HCT116 (cell line): ENCODE measurements around the gene WDR90.

Source experiments
- POLR2AphosphoS5 ChIP-seq: IDR thresholded peaks from 2 replicates; pipeline ENCODE4 v1.6.1; 2011; ENCODE audit warnings: mild to moderate bottlenecking, low read depth, low read length, moderate library complexity
- TCF7L2 ChIP-seq: IDR thresholded peaks from 2 replicates; pipeline ENCODE4 v1.7.0; 2011; ENCODE audit warnings: borderline replicate concordance, inconsistent platforms; ENCODE audit not compliant: insufficient read depth, insufficient read length; ENCODE audit errors: extremely low read depth
- ZNF274 ChIP-seq: fragments of 200-500 bp; sonication (Bioruptor generic); IDR thresholded peaks from 2 replicates; pipeline ENCODE4 v1.6.1; 2014; ENCODE audit warnings: mild to moderate bottlenecking, low read depth, low read length, inconsistent platforms
- TF ChIP-seq, protein P1 (sequence below): IDR thresholded peaks from 2 replicates; pipeline ENCODE4 v1.6.1; 2012
- TF ChIP-seq, protein P2 (sequence below), 3 experiments: fragments of 200-600 bp in 1 of 3; sonication (generic) in 1 of 3; IDR thresholded peaks in 2 of 3; conservative IDR thresholded peaks in 1 of 3; 2 replicates each; pipeline ENCODE4 v1.5.1; 2012 to 2017; ENCODE audit warnings: low read depth in 2 of 3, low read length in 2 of 3, antibody characterized with exemption in 1 of 3, borderline replicate concordance in 1 of 3, control low read depth in 1 of 3, mild to moderate bottlenecking in 1 of 3, mixed read lengths in 1 of 3, mixed run types in 1 of 3, moderate library complexity in 1 of 3; ENCODE audit not compliant: insufficient read depth in 1 of 3
- TF ChIP-seq, protein P3 (sequence below): IDR thresholded peaks from 2 replicates; pipeline ENCODE4 v1.6.1; 2011; ENCODE audit warnings: mild to moderate bottlenecking, low read length, moderate library complexity; ENCODE audit not compliant: insufficient replicate concordance; ENCODE audit errors: extremely low read depth

DNA sequence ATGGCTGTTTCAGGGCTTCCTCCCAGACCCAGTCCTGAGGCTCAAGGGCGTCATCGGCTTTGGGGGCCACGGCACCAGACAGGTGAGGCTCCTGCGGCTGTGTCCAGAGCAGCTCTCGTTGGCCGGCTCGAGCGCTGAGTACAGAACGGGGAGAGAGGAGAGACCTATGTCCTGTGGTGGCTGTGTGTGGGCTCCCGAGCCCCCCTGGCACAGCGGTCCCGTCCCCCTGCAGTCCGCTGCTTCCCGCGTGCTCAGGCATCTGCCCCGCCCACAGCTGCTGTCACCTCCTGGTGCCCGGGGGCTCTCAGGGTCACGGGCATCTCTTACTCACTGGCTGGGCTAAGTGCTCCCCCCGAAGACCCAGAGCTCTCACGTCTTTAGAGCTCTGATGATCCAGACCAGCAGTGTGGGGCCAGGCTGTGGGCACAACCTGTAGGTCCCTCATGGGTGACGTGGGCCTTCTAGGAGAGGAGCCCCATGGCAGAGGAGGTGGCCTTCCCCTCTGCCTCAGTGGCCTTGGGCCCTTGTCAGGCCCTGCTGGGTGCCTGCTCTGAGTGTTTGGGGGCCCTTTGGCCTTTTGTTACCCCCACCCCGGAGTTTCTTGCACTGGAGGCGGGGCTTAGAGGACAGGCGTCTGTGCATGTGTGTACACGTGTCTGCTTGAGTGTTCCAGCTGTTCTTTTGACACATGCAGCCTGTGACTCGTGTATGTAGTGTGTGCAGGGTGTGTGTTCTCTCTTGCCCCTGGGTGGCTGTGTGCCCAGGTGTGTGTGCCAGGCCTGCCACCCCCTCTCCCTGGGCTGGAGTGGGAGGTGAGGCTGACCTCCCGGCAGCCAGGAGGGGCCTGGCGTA lies 3.5 kb downstream of the WDR90 start:
- no peak for TF ChIP-seq TCF7L2
- TF ChIP-seq, protein P1, sequence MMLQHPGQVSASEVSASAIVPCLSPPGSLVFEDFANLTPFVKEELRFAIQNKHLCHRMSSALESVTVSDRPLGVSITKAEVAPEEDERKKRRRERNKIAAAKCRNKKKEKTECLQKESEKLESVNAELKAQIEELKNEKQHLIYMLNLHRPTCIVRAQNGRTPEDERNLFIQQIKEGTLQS = no peak
- TF ChIP-seq, protein P2, sequence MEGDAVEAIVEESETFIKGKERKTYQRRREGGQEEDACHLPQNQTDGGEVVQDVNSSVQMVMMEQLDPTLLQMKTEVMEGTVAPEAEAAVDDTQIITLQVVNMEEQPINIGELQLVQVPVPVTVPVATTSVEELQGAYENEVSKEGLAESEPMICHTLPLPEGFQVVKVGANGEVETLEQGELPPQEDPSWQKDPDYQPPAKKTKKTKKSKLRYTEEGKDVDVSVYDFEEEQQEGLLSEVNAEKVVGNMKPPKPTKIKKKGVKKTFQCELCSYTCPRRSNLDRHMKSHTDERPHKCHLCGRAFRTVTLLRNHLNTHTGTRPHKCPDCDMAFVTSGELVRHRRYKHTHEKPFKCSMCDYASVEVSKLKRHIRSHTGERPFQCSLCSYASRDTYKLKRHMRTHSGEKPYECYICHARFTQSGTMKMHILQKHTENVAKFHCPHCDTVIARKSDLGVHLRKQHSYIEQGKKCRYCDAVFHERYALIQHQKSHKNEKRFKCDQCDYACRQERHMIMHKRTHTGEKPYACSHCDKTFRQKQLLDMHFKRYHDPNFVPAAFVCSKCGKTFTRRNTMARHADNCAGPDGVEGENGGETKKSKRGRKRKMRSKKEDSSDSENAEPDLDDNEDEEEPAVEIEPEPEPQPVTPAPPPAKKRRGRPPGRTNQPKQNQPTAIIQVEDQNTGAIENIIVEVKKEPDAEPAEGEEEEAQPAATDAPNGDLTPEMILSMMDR (IDR thresholded peaks at IDR 0.05 in 2 of 3, conservative IDR thresholded peaks at IDR 0.05 in 1 of 3; ENCODE audit: borderline replicate concordance in 1 of 3, insufficient read depth in 1 of 3, low read depth in 2 of 3, low read length in 2 of 3) = no peak
- TF ChIP-seq POLR2AphosphoS5 = no peak
- TF ChIP-seq ZNF274 = no peak
- TF ChIP-seq, protein P3, sequence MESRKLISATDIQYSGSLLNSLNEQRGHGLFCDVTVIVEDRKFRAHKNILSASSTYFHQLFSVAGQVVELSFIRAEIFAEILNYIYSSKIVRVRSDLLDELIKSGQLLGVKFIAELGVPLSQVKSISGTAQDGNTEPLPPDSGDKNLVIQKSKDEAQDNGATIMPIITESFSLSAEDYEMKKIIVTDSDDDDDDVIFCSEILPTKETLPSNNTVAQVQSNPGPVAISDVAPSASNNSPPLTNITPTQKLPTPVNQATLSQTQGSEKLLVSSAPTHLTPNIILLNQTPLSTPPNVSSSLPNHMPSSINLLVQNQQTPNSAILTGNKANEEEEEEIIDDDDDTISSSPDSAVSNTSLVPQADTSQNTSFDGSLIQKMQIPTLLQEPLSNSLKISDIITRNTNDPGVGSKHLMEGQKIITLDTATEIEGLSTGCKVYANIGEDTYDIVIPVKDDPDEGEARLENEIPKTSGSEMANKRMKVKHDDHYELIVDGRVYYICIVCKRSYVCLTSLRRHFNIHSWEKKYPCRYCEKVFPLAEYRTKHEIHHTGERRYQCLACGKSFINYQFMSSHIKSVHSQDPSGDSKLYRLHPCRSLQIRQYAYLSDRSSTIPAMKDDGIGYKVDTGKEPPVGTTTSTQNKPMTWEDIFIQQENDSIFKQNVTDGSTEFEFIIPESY = no peak
